ENCODE results near the gene DNAL1.

The DNAL1 gene

GRCh38 chr14:73663548-73664212, 18.9 kb downstream of the DNAL1 start:
- no peak overlapping the region for H3K4me3 ChIP-seq (ENCODE audit: low read depth, low read length)
- TF ChIP-seq CTCF (IDR thresholded peaks at IDR 0.05; ENCODE audit: borderline replicate concordance, insufficient read depth, low read depth, low read length) = no peak

DNA sequence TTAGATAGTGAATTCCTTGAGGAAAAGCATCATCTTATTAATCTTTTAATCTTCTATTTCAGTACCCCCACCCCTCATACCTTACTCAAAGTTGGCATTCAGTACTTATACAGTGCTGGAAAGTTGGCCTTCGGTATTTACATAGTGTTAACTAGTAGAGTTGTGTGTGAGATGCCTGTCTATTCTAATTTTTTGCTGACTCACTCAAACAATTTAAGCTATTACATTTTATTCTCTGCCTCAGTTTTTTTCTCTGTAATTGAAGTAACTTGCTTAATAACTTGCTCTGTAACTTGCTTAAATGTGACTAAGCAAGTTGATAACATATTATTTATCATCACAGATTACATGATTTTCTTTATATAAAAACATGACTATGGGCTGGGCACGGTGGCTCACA, 20.3 kb downstream of the DNAL1 start:
- no peak for TF ChIP-seq CTCF (IDR thresholded peaks at IDR 0.05; ENCODE audit: borderline replicate concordance, insufficient read depth, low read depth, low read length)
- H3K4me3 ChIP-seq (ENCODE audit: low read depth, low read length) = no peak overlapping the region

DNA sequence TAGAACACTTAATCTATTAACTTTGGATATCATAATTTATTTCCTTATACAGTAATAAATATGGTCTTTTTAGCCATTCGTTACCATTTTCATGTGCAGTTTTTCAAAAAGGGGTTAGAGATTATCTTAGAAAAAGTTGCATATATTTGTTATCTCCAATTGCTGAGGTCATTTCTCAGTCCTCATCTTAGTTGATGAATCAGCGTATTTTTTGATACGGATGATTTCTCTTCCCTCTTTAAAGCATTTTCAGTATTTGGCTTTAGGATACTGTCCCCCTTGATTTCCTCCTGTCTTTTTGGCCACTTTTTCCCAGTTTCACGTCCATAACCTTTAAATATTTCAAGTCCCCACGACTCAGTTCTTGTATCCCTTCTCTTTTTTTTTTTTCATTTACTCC, 21.8 kb downstream of the DNAL1 start:
- no peak for TF ChIP-seq CTCF (IDR thresholded peaks at IDR 0.05; ENCODE audit: borderline replicate concordance, insufficient read depth, low read depth, low read length)
- H3K4me3 ChIP-seq (ENCODE audit: low read depth, low read length) = no peak overlapping the region

DNA sequence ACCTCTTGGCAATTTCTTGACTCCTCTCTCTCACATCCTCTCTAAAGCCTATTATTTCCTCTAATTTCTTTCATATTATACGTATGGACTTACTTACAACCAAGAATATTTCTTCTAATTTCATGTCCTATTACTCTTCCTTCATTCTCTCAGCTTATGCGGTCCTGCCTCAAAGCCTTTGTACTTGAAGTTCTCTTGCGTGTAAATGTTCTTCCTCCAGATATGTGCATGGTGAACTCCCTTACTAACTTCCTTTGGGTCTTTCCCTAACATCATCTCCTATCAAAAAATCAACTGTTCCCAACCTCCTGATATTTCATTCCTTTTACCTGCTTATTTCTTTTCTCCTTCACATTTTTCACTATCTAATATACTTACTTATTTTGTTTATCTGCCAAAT, 23.1 kb downstream of the DNAL1 start:
- no peak for TF ChIP-seq CTCF (IDR thresholded peaks at IDR 0.05; ENCODE audit: borderline replicate concordance, insufficient read depth, low read depth, low read length)
- no peak overlapping the region for H3K4me3 ChIP-seq (ENCODE audit: low read depth, low read length)

DNA sequence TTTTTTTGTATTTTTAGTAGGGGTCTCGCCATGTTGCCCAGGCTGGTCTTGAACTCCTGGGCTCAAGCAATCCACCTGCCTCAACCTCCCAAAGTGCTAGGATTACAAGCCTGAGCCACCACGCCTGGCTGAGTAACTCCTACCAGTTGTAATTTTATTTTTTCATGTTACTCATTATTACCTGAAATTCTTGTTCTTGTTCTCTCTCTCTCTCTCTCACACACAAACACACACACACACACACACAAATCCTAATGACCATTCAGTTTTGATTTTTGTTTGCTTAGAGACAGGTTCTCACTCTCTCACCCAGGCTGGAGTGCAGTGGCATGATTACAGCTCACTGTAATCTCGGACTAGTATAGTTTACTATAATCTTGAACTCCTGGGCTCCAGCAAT, 30.2 kb downstream of the DNAL1 start:
- H3K4me3 ChIP-seq (ENCODE audit: low read depth, low read length) = no peak overlapping the region
- no peak for TF ChIP-seq CTCF (IDR thresholded peaks at IDR 0.05; ENCODE audit: borderline replicate concordance, insufficient read depth, low read depth, low read length)

DNA sequence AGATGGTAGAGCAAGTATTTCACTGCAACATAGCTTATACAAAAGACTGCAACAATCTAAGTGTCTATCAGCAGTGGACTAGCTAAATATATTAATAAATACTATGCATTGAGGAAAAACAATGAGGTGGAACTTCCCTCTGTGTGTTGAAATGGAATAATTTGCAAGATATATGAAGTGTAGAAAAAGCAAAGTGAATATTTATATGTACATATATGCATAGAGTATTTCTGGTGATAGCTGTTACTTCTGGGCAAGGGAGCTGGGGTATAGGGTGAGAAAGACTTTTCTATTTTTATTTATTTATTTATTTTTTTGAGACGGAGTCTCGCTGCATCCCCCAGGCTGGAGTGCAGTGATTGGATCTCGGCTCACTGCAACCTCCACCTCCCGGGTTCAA, 33.9 kb downstream of the DNAL1 start:
- H3K4me3 ChIP-seq (ENCODE audit: low read depth, low read length) = no peak overlapping the region
- no peak for TF ChIP-seq CTCF (IDR thresholded peaks at IDR 0.05; ENCODE audit: borderline replicate concordance, insufficient read depth, low read depth, low read length)

DNA sequence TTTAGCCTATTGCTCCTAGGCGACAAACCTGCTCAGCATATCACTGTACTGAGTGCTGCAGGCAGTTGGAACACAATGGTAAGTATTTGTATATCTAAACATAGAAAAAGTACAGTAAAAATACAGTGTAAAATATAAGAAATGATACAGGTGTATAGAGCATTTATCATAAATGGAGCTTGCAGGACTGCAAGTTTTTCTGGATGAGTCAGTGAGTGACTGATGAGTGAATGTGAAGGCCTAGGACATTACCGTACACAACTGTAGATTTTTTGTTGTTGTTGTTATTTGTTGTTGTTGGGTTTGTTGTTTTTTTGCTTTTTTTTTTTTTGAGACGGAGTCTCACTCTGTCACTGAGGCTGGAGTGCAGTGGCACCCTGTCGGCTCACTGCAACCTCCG, 36.0 kb downstream of the DNAL1 start:
- no peak overlapping the region for H3K4me3 ChIP-seq (ENCODE audit: low read depth, low read length)
- no peak for TF ChIP-seq CTCF (IDR thresholded peaks at IDR 0.05; ENCODE audit: borderline replicate concordance, insufficient read depth, low read depth, low read length)
